ENCODE measurements around the gene GPR137. TPM values are rescaled to one million over a fixed set of nuclear protein-coding genes. Genes with fewer than 3 reads are reported as not detected.
A peak's percentile ranks its signal among the peaks of the same experiment; 100 is the strongest.

The GPR137 gene
- total RNA-seq, 1 experiment from 2014 or later: 32.4 TPM

DNA sequence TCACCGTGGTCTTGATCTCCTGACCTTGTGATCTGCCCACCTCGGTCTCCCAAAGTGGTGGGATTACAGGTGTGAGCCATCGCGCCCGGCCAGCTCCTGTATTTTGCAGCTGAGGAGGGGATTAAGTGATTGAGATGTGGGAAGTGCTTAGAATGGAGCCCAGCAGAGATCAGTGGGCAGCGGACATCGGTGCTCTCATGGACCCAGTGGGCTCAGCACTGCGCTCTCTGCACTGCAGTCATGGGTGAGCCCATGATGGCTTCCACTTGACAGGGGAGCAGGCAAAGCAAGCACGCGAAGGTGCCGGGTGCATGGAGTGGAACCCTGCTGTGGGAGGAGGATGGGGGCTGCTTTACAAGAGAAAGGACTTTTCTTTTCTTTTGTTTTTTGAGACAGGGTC, 45.2 kb downstream of the GPR137 start:
- peaks cover 37% of the 10 kb centered on the region for H3K4me1 ChIP-seq (ENCODE audit: insufficient read depth, low read length)

GRCh38 chr11:64331569-64332371, 46.1 kb downstream of the GPR137 start:
- no TSS peak for BruUV-seq (replicated peaks)
- no peaks in the 10 kb centered on the region for H3K9me3 ChIP-seq (ENCODE audit: low read length)
- H3K4me2 ChIP-seq (ENCODE audit: low read length): peak overlapping the region; percentile 71
- no peaks in the 10 kb centered on the region for H3K27me3 ChIP-seq (ENCODE audit: low read length)
- H3K4me1 ChIP-seq (ENCODE audit: insufficient read depth, low read length): peaks cover 37% of the 10 kb centered on the region
- POLR2A ChIA-PET (ENCODE audit: unreplicated experiment): interaction anchor here (0.6 to 2.4 kb wide), 2 partner anchors 14 to 62 kb away, joined by 3 to 18 read pairs; partner anchors contain the start of genes PRDX5 and TRMT112
- peak; percentile 96 for DNase-seq
- ATAC-seq: peak; percentile 56
- H4K20me1 ChIP-seq (ENCODE audit: low read length): no peaks in the 10 kb centered on the region
- no peaks in the 10 kb centered on the region for H3K36me3 ChIP-seq (ENCODE audit: low read depth, low read length)
- CTCF ChIA-PET: interaction anchor here (0.6 to 2.8 kb wide), 13 partner anchors 11 to 771 kb away, joined by 3 to 78 read pairs (median 4); partner anchors contain the start of genes CATSPERZ, ESRRA, PRDX5 and TRMT112
- peak overlapping the region; percentile 22; the same call in 1 of the 2 replicates for H3K4me3 ChIP-seq (ENCODE audit: low read length)
- H3K9me2 ChIP-seq (replicated peaks; ENCODE audit: low read length): no peaks in the 10 kb centered on the region
- H3K79me2 ChIP-seq (ENCODE audit: low read length): no peaks in the 10 kb centered on the region
- intact Hi-C loops (cut with micrococcal nuclease): no loop called here
- H3K27ac ChIP-seq (ENCODE audit: low read length): peak overlapping the region; percentile 88
- H3F3A ChIP-seq (ENCODE audit: low read length, unreplicated experiment): peaks cover 5% of the 10 kb centered on the region
- H3K9ac ChIP-seq (ENCODE audit: low read length): peak overlapping the region; percentile 65
- H2AFZ ChIP-seq (ENCODE audit: low read length): peak overlapping the region; percentile 76
- TF ChIP-seq EZH2 (IDR thresholded peaks at IDR 0.05; ENCODE audit: low read length, unreplicated experiment) (no peak), CTCF (conservative IDR thresholded peaks at IDR 0.05; ENCODE audit: low read depth, low read length) (peak; percentile 85), EZH2phosphoT487 (IDR thresholded peaks at IDR 0.05; ENCODE audit: borderline replicate concordance, low read length) (no peak)

More for the DNA sequence above, 45.2 kb downstream of the GPR137 start:
- Histone ChIP-seq H4K20me1 (ENCODE audit: low read length) (no peaks in the 10 kb centered on the region), H3K36me3 (ENCODE audit: low read depth, low read length) (no peaks in the 10 kb centered on the region), H2AFZ (ENCODE audit: low read length) (no peak overlapping the region), H3K9me2 (replicated peaks; ENCODE audit: low read length) (no peaks in the 10 kb centered on the region), H3K9ac (ENCODE audit: low read length) (no peak overlapping the region), H3K4me2 (ENCODE audit: low read length) (peak overlapping the region; percentile 71; the same call in 1 of the 2 replicates), H3K27ac (ENCODE audit: low read length) (no peak overlapping the region), H3K27me3 (ENCODE audit: low read length) (no peaks in the 10 kb centered on the region), H3K79me2 (ENCODE audit: low read length) (no peaks in the 10 kb centered on the region), H3K4me3 (ENCODE audit: low read length) (no peak overlapping the region), H3F3A (ENCODE audit: low read length, unreplicated experiment) (peaks cover 5% of the 10 kb centered on the region), H3K9me3 (ENCODE audit: low read length) (no peaks in the 10 kb centered on the region)
- TF ChIP-seq EZH2phosphoT487 (IDR thresholded peaks at IDR 0.05; ENCODE audit: borderline replicate concordance, low read length): no peak
- no peak for TF ChIP-seq CTCF (conservative IDR thresholded peaks at IDR 0.05; ENCODE audit: low read depth, low read length)
- TF ChIP-seq EZH2 (IDR thresholded peaks at IDR 0.05; ENCODE audit: low read length, unreplicated experiment): no peak
- CTCF ChIA-PET: interaction anchor here (0.6 to 2.8 kb wide), 5 partner anchors 12 to 79 kb away, joined by 6 to 78 read pairs (median 13); partner anchors contain the start of genes ESRRA, PRDX5 and TRMT112
- no TSS peak for BruUV-seq (replicated peaks)
- no peak for DNase-seq
- no peak for ATAC-seq
- POLR2A ChIA-PET (ENCODE audit: unreplicated experiment): interaction anchor here (2.4 kb wide), 1 partner anchor 13 kb away, joined by 18 read pairs; the partner anchor contains the start of genes PRDX5 and TRMT112
- intact Hi-C loops (cut with micrococcal nuclease): no loop called here

Measured in PC-3 (cell line).